Body of pancreas (tissue), 4 donors: ENCODE results near the gene DHX34. TPM values are rescaled to one million over a fixed set of nuclear protein-coding genes. Genes with fewer than 3 reads are reported as not detected.

Experiments
- ATAC-seq: fragments of 150-250 bp; one replicate; pipeline ENCODE4 v1.9.1; 2016
- DNase-seq, 4 donors: peaks; one replicate each; pipeline ENCODE4 v3.0.0-alpha.2; 2019
- H3K27ac ChIP-seq, 4 donors: fragments of 200-600 bp; sonication (generic); 1 replicate in 3 of 4; 2 replicates in 1 of 4; pipeline versions ENCODE4 v1.5.1 to v1.6.1; 2016 to 2019; ENCODE audit warnings: mild to moderate bottlenecking in 1 of 4, mixed read lengths in 1 of 4, moderate library complexity in 1 of 4
- H3K27me3 ChIP-seq, 2 donors: fragments of 200-600 bp; sonication (generic); one replicate each; pipeline ENCODE4 v1.6.0; 2016; ENCODE audit warnings: mild to moderate bottlenecking in 1 of 2
- H3K36me3 ChIP-seq, 2 donors: fragments of 200-600 bp; sonication (generic); replicated peaks in 1 of 2; 2 replicates each; pipeline ENCODE4 v1.5.1; 2016; ENCODE audit warnings: low read depth in 2 of 2; ENCODE audit not compliant: insufficient read depth in 1 of 2
- H3K4me1 ChIP-seq: fragments of 200-600 bp; sonication (generic); one replicate; pipeline ENCODE4 v1.6.0; 2016
- H3K4me3 ChIP-seq, 2 donors: fragments of 200-600 bp; sonication (generic); 1 replicate in 1 of 2; 2 replicates in 1 of 2; pipeline ENCODE4 v1.5.1; 2016 to 2019
- H3K9me3 ChIP-seq, 3 donors: fragments of 200-600 bp; sonication (generic); 1 replicate in 2 of 3; 2 replicates in 1 of 3; pipeline ENCODE4 v1.5.1; 2016
- CTCF ChIP-seq, 7 experiments: fragments of 450-650 bp in 4 of 7; fragments of 200-600 bp in 3 of 7; sonication (generic) in 3 of 7; IDR thresholded peaks; one replicate each; pipeline ENCODE4 v1.5.1; 2016 to 2019; ENCODE audit warnings: antibody characterized with exemption in 7 of 7
- POLR2A ChIP-seq, 3 donors: fragments of 450-650 bp; IDR thresholded peaks; one replicate each; pipeline ENCODE4 v1.6.1; 2016; ENCODE audit warnings: antibody characterized with exemption in 3 of 3, mild to moderate bottlenecking in 2 of 3
- WGBS, 2 donors: methylation state at CpG; one replicate each; pipeline ENCODE4 v1.1.5; 2017; 5-methylcytosine and 5-hydroxymethylcytosine counted together
- intact Hi-C: fragments of 100-400 bp; cut with DNase I; formaldehyde crosslinking; loops from one replicate; pipeline ENCODE4 v1.15.1; 2023
- total RNA-seq, 2 donors: library from RNA; depleted of rRNA; stranded (reverse); fragments of >200 nt; gene quantifications; one replicate each; pipeline ENCODE4 v1.1.0, GENCODE V29; 2016

Gene DHX34
- total RNA-seq, 2 donors from 2014 or later: 16.1 to 50.4 TPM

- Histone ChIP-seq H3K27me3 (no peaks in the 10 kb centered on the region), H3K27ac (peak overlapping the region in 1 of 4 donors; percentile 50), H3K9me3 (no peaks in the 10 kb centered on the region), H3K36me3 (no peaks in the 10 kb centered on the region), H3K4me3 (no peak overlapping the region), H3K4me1 (peaks cover 5% of the 10 kb centered on the region)
- peak in 3 of 4 donors; percentile 37 to 70 (median 38) for DNase-seq
- TF ChIP-seq CTCF (IDR thresholded peaks at IDR 0.05) (no peak), POLR2A (IDR thresholded peaks at IDR 0.05) (peak in 2 of 3 donors; percentile 5 to 37)
- intact Hi-C loops: no loop called here
- WGBS, 2 donors: 19 to 31% methylated on average over 5 of the region's 5 CpGs
- ATAC-seq: no peak
Measured at GRCh38 chr19:47310819-47311218, 38.3 kb upstream of the DHX34 start.

- H3K4me3 ChIP-seq: no peak overlapping the region
- ATAC-seq: no peak
- no peaks in the 10 kb centered on the region for H3K27me3 ChIP-seq
- H3K27ac ChIP-seq: no peak overlapping the region
- WGBS, 2 donors: 73 to 83% methylated on average over 5 of the region's 5 CpGs
- H3K4me1 ChIP-seq: no peaks in the 10 kb centered on the region
- no peak for DNase-seq
- intact Hi-C loops: no loop called here
- TF ChIP-seq CTCF (IDR thresholded peaks at IDR 0.05): no peak
- TF ChIP-seq POLR2A (IDR thresholded peaks at IDR 0.05): no peak
- H3K36me3 ChIP-seq: no peaks in the 10 kb centered on the region
- no peaks in the 10 kb centered on the region for H3K9me3 ChIP-seq
Measured at GRCh38 chr19:47312366-47313006, 36.6 kb upstream of the DHX34 start.

GRCh38 chr19:47313754-47314295 is 35.3 kb upstream of the DHX34 start:
- TF ChIP-seq POLR2A (IDR thresholded peaks at IDR 0.05): no peak
- TF ChIP-seq CTCF (IDR thresholded peaks at IDR 0.05): no peak
- H3K27ac ChIP-seq: peak overlapping the region in 1 of 4 donors; percentile 57
- H3K27me3 ChIP-seq: no peaks in the 10 kb centered on the region
- H3K4me3 ChIP-seq: no peak overlapping the region
- WGBS, 2 donors: 85% methylated on average over 10 of the region's 10 CpGs
- no peaks in the 10 kb centered on the region for H3K9me3 ChIP-seq
- DNase-seq (no peak), ATAC-seq (no peak)
- no peaks in the 10 kb centered on the region for H3K4me1 ChIP-seq
- intact Hi-C loops: no loop called here
- no peaks in the 10 kb centered on the region for H3K36me3 ChIP-seq

- ATAC-seq (peak; percentile 42), DNase-seq (peak in 3 of 4 donors; percentile 14 to 84 (median 44))
- H3K27ac ChIP-seq: peak overlapping the region in 1 of 4 donors; percentile 71
- intact Hi-C loops: no loop called here
- H3K4me3 ChIP-seq: no peak overlapping the region
- no peaks in the 10 kb centered on the region for H3K36me3 ChIP-seq
- 41 to 46% methylated on average over 12 of the region's 12 CpGs for WGBS, 2 donors
- no peaks in the 10 kb centered on the region for H3K4me1 ChIP-seq
- TF ChIP-seq POLR2A (IDR thresholded peaks at IDR 0.05): no peak
- TF ChIP-seq CTCF (IDR thresholded peaks at IDR 0.05): no peak
- H3K9me3 ChIP-seq: no peaks in the 10 kb centered on the region
- no peaks in the 10 kb centered on the region for H3K27me3 ChIP-seq
Measured at GRCh38 chr19:47315125-47315821, 33.8 kb upstream of the DHX34 start.
